ENCODE results near the gene MIOS. TPM values are rescaled to one million over a fixed set of nuclear protein-coding genes. Genes with fewer than 3 reads are reported as not detected.
A peak's percentile ranks its signal among the peaks of the same experiment; 100 is the strongest.

The MIOS gene
- polyA plus RNA-seq, 1 donor (not counting 4 experiments of a cell fraction or from before 2014, with no cell fraction given): 29.2 TPM

DNA sequence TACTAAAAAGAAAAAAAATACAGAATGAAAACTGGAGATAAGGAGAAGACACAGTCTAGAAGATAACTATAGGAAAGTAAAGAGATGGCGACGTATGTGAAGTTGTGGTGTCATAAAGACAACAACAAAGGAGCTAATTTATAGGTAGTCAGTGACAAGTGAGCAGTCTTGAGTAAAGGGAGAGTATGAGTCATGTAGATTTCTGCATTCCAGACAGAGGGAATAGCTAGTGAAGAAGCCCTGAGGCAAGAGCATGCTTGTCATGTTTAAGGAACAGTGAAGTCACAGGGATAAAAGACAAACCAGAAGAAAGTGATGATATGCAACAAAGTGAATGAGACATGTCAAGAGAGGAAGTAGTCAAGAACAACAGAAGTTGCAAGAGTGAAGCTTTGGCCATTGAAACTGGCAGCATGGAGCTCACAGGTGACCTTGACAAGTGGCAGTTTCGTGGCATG is 2.3 kb upstream of the MIOS start:
- no peak overlapping the region for H3K4me3 ChIP-seq (ENCODE audit: control insufficient read depth in 2 of 3, extremely low read depth in 1 of 3, insufficient read depth in 2 of 3, low read depth in 1 of 3, low read length in 3 of 3)

DNA sequence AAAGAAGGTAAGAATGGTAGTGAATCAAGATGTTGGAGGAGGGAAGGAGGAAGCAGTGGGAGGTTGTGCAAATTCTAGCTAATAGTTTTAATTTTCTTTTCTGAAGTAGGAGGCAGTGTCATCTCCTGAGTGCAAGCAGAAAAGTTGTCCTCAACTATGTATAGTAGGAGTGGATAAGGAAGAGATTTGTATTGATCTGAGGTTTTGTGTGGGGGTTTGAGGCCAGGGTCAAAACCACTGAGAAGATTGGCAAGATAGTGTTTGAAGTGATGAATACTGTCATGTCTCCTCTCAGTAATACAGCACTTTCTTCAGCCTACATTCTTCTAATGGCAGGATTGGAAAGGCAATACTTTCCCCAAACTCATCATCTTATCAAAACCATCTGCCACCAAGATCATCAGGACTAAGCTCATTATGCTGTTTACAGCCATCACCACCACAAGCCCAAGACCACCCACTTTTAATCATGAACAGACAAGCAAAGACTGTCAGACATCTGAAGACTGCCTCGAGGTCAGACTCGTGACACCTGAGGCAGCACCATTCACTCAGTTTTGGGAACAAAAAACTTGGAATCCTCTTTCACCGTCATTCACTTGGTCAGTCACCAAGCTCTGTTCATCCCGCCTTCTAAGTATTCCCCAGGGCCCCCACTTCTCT is 1.5 kb upstream of the MIOS start:
- Histone ChIP-seq H3K4me2 (ENCODE audit: control insufficient read depth, extremely low read depth, insufficient read depth, low read depth, low read length) (peak overlapping the region; percentile 88), H3K27me3 (ENCODE audit: control insufficient read depth, extremely low read depth, insufficient read depth, low read length) (no peaks in the 10 kb centered on the region), H3K9me1 (ENCODE audit: control insufficient read depth, extremely low read depth, insufficient read depth, low read length) (no peaks in the 10 kb centered on the region), H3K4me3 (ENCODE audit: control insufficient read depth in 2 of 3, extremely low read depth in 1 of 3, insufficient read depth in 2 of 3, low read depth in 1 of 3, low read length in 3 of 3) (no peak overlapping the region), H3K4me1 (ENCODE audit: control insufficient read depth, extremely low read depth, insufficient read depth, low read length) (peaks cover 49% of the 10 kb centered on the region), H3K9me3 (ENCODE audit: control insufficient read depth, low read depth, low read length) (no peaks in the 10 kb centered on the region), H2AFZ (ENCODE audit: control insufficient read depth, low read length) (no peak overlapping the region), H3K9ac (ENCODE audit: control insufficient read depth, extremely low read depth, insufficient read depth, low read length) (no peak overlapping the region), H3K27ac (ENCODE audit: control insufficient read depth, insufficient read depth, low read length) (no peak overlapping the region), H4K20me1 (ENCODE audit: control insufficient read depth, extremely low read depth, insufficient read depth, low read length) (no peaks in the 10 kb centered on the region), H3K79me2 (ENCODE audit: control insufficient read depth, insufficient read depth, low read length) (peaks cover 27% of the 10 kb centered on the region), H3K36me3 (ENCODE audit: control insufficient read depth in 2 of 2, extremely low read depth in 1 of 2, insufficient read depth in 2 of 2, low read length in 2 of 2) (no peaks in the 10 kb centered on the region)
- dilution Hi-C loops (cut with MboI; ENCODE audit: extremely low pct_ligation_motif_present, low sequenced_read_pairs): no loop called here
- DNase-seq (ENCODE audit: low read depth, low spot score) (no peak), FAIRE-seq (no peak)
- TF ChIP-seq EZH2 (IDR thresholded peaks at IDR 0.05; ENCODE audit: low read length): no peak
- TF ChIP-seq, protein P1, sequence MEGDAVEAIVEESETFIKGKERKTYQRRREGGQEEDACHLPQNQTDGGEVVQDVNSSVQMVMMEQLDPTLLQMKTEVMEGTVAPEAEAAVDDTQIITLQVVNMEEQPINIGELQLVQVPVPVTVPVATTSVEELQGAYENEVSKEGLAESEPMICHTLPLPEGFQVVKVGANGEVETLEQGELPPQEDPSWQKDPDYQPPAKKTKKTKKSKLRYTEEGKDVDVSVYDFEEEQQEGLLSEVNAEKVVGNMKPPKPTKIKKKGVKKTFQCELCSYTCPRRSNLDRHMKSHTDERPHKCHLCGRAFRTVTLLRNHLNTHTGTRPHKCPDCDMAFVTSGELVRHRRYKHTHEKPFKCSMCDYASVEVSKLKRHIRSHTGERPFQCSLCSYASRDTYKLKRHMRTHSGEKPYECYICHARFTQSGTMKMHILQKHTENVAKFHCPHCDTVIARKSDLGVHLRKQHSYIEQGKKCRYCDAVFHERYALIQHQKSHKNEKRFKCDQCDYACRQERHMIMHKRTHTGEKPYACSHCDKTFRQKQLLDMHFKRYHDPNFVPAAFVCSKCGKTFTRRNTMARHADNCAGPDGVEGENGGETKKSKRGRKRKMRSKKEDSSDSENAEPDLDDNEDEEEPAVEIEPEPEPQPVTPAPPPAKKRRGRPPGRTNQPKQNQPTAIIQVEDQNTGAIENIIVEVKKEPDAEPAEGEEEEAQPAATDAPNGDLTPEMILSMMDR (optimal IDR thresholded peaks at IDR 0.05 in 1 of 3, IDR thresholded peaks at IDR 0.05 in 1 of 3, conservative IDR thresholded peaks at IDR 0.05 in 1 of 3; ENCODE audit: extremely low read depth in 1 of 3, insufficient read depth in 2 of 3, low read length in 3 of 3): no peak

More for the DNA sequence above, 2.3 kb upstream of the MIOS start:
- peak; percentile 65 for FAIRE-seq
- Histone ChIP-seq H3K36me3 (ENCODE audit: control insufficient read depth in 2 of 2, extremely low read depth in 1 of 2, insufficient read depth in 2 of 2, low read length in 2 of 2) (no peaks in the 10 kb centered on the region), H3K4me2 (ENCODE audit: control insufficient read depth, extremely low read depth, insufficient read depth, low read depth, low read length) (peak overlapping the region; percentile 27), H3K27me3 (ENCODE audit: control insufficient read depth, extremely low read depth, insufficient read depth, low read length) (no peaks in the 10 kb centered on the region), H3K9me1 (ENCODE audit: control insufficient read depth, extremely low read depth, insufficient read depth, low read length) (no peaks in the 10 kb centered on the region), H3K79me2 (ENCODE audit: control insufficient read depth, insufficient read depth, low read length) (peaks cover 19% of the 10 kb centered on the region), H3K27ac (ENCODE audit: control insufficient read depth, insufficient read depth, low read length) (no peak overlapping the region), H3K9ac (ENCODE audit: control insufficient read depth, extremely low read depth, insufficient read depth, low read length) (no peak overlapping the region), H4K20me1 (ENCODE audit: control insufficient read depth, extremely low read depth, insufficient read depth, low read length) (no peaks in the 10 kb centered on the region), H3K9me3 (ENCODE audit: control insufficient read depth, low read depth, low read length) (no peaks in the 10 kb centered on the region), H2AFZ (ENCODE audit: control insufficient read depth, low read length) (no peak overlapping the region), H3K4me1 (ENCODE audit: control insufficient read depth, extremely low read depth, insufficient read depth, low read length) (peaks cover 44% of the 10 kb centered on the region)
- peak; percentile 94 for DNase-seq (ENCODE audit: low read depth, low spot score)
- TF ChIP-seq, protein P1 (optimal IDR thresholded peaks at IDR 0.05 in 1 of 3, IDR thresholded peaks at IDR 0.05 in 1 of 3, conservative IDR thresholded peaks at IDR 0.05 in 1 of 3; ENCODE audit: extremely low read depth in 1 of 3, insufficient read depth in 2 of 3, low read length in 3 of 3): no peak
- no peak for TF ChIP-seq EZH2 (IDR thresholded peaks at IDR 0.05; ENCODE audit: low read length)
- dilution Hi-C loops (cut with MboI; ENCODE audit: extremely low pct_ligation_motif_present, low sequenced_read_pairs): no loop called here

Data from keratinocyte (primary cell).